ENCODE measurements around the gene ATP2A3. TPM values are rescaled to one million over a fixed set of nuclear protein-coding genes. Genes with fewer than 3 reads are reported as not detected.

Gene ATP2A3
- total RNA-seq = 10 to 100 TPM in 1 of 3 donors, 1 to 10 TPM in 2; 2.6 to 15.1 (median 9.8) TPM

- H3K9me3 ChIP-seq = no peaks in the 10 kb centered on the region
- peaks cover 0 to 9% of the 10 kb centered on the region in 2 donors for H3K27me3 ChIP-seq
- no peak for DNase-seq (ENCODE audit: low spot score in 2 of 2)
- TF ChIP-seq, protein P1, sequence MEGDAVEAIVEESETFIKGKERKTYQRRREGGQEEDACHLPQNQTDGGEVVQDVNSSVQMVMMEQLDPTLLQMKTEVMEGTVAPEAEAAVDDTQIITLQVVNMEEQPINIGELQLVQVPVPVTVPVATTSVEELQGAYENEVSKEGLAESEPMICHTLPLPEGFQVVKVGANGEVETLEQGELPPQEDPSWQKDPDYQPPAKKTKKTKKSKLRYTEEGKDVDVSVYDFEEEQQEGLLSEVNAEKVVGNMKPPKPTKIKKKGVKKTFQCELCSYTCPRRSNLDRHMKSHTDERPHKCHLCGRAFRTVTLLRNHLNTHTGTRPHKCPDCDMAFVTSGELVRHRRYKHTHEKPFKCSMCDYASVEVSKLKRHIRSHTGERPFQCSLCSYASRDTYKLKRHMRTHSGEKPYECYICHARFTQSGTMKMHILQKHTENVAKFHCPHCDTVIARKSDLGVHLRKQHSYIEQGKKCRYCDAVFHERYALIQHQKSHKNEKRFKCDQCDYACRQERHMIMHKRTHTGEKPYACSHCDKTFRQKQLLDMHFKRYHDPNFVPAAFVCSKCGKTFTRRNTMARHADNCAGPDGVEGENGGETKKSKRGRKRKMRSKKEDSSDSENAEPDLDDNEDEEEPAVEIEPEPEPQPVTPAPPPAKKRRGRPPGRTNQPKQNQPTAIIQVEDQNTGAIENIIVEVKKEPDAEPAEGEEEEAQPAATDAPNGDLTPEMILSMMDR (IDR thresholded peaks at IDR 0.05) = no peak
- no peak for TF ChIP-seq POLR2A (IDR thresholded peaks at IDR 0.05)
- TF ChIP-seq POLR2AphosphoS5 (IDR thresholded peaks at IDR 0.05) = no peak
- no peaks in the 10 kb centered on the region for H3K36me3 ChIP-seq
- intact Hi-C loops (cut with DNase I; ENCODE audit: low total_unique reads) = loop anchor here (5.0 kb wide), 2 partner anchors 38 to 438 kb away; no protein-coding TSS in a partner anchor
- peaks cover 0 to 7% of the 10 kb centered on the region in 2 donors for H3K4me1 ChIP-seq
- H3K4me3 ChIP-seq = peak within 1 kb of the TSS; percentile 42 to 69 (median 62)
- peak within 1 kb of the TSS in 1 of 2 donors; percentile 66 for H3K27ac ChIP-seq
Measured at GRCh38 chr17:3964203-3965117, at the start of gene ATP2A3. TSS of gene ATP2A3 (minus strand) at chr17:3964437. CDS start at chr17:3964291, 146 bp downstream.

- Histone ChIP-seq H3K9me3 (no peaks in the 10 kb centered on the region), H3K4me1 (no peaks in the 10 kb centered on the region), H3K36me3 (peaks cover 15% of the 10 kb centered on the region), H3K27ac (no peak overlapping the region), H3K27me3 (no peaks in the 10 kb centered on the region), H3K4me3 (no peak overlapping the region)
- no peak for DNase-seq (ENCODE audit: low spot score in 2 of 2)
- intact Hi-C loops (cut with DNase I; ENCODE audit: low total_unique reads) = no loop called here
- no peak for TF ChIP-seq POLR2A (IDR thresholded peaks at IDR 0.05)
- no peak for TF ChIP-seq POLR2AphosphoS5 (IDR thresholded peaks at IDR 0.05)
- TF ChIP-seq, protein P1 (IDR thresholded peaks at IDR 0.05) = no peak
Measured at GRCh38 chr17:4010754-4011153, 46.5 kb upstream of the ATP2A3 start.

GRCh38 chr17:4009186-4009785 lies 45.0 kb upstream of the ATP2A3 start:
- no peaks in the 10 kb centered on the region for H3K27me3 ChIP-seq
- H3K9me3 ChIP-seq = no peaks in the 10 kb centered on the region
- peak overlapping the region in 1 of 2 donors; percentile 53 for H3K27ac ChIP-seq
- H3K4me1 ChIP-seq = no peaks in the 10 kb centered on the region
- no peak for TF ChIP-seq POLR2AphosphoS5 (IDR thresholded peaks at IDR 0.05)
- TF ChIP-seq POLR2A (IDR thresholded peaks at IDR 0.05) = no peak
- TF ChIP-seq, protein P1 (IDR thresholded peaks at IDR 0.05) = no peak
- DNase-seq (ENCODE audit: low spot score in 2 of 2) = no peak
- H3K36me3 ChIP-seq = peaks cover 10% of the 10 kb centered on the region
- intact Hi-C loops (cut with DNase I; ENCODE audit: low total_unique reads) = no loop called here
- H3K4me3 ChIP-seq = no peak overlapping the region

GRCh38 chr17:4008441-4009185 lies 44.4 kb upstream of the ATP2A3 start:
- DNase-seq (ENCODE audit: low spot score in 2 of 2) = no peak
- H3K9me3 ChIP-seq = no peaks in the 10 kb centered on the region
- peak overlapping the region in 1 of 2 donors; percentile 53 for H3K27ac ChIP-seq

More at GRCh38 chr17:4008441-4009185, 44.4 kb upstream of the ATP2A3 start:
- Histone ChIP-seq H3K4me1 (no peaks in the 10 kb centered on the region), H3K36me3 (peaks cover 10% of the 10 kb centered on the region), H3K4me3 (no peak overlapping the region), H3K27me3 (no peaks in the 10 kb centered on the region)
- intact Hi-C loops (cut with DNase I; ENCODE audit: low total_unique reads) = no loop called here
- TF ChIP-seq POLR2AphosphoS5 (IDR thresholded peaks at IDR 0.05) = no peak
- no peak for TF ChIP-seq POLR2A (IDR thresholded peaks at IDR 0.05)
- TF ChIP-seq, protein P1 (IDR thresholded peaks at IDR 0.05) = no peak

Data from breast epithelium (tissue), 4 donors.